ENCODE results near the gene CCDC167.

Gene CCDC167

GRCh38 chr6:37499433-37500293 is at the start of gene CCDC167:
TSS of gene CCDC167 (minus strand) at chr6:37499893. CDS start at chr6:37499863, 30 bp downstream.
- DNase-seq (ENCODE audit: low spot score): peak; percentile 98

GRCh38 chr6:37549154-37549553 is 49.5 kb upstream of the CCDC167 start:
- DNase-seq (ENCODE audit: low spot score): no peak

GRCh38 chr6:37548067-37548674 is 48.5 kb upstream of the CCDC167 start:
- no peak for DNase-seq (ENCODE audit: low spot score)

GRCh38 chr6:37547564-37548061 is 47.9 kb upstream of the CCDC167 start:
- DNase-seq (ENCODE audit: low spot score): peak; percentile 39

- no peak for DNase-seq (ENCODE audit: low spot score)
These were observed 46.6 kb upstream of the CCDC167 start for GRCh38 chr6:37546141-37546871.

- no peak for DNase-seq (ENCODE audit: low spot score)
These were observed 44.8 kb upstream of the CCDC167 start for GRCh38 chr6:37544530-37544929.

GRCh38 chr6:37543361-37543760 is 43.7 kb upstream of the CCDC167 start:
- no peak for DNase-seq (ENCODE audit: low spot score)

- no peak for DNase-seq (ENCODE audit: low spot score)
These were observed 41.7 kb upstream of the CCDC167 start for GRCh38 chr6:37541346-37541745.

- DNase-seq (ENCODE audit: low spot score): no peak
These were observed 40.7 kb upstream of the CCDC167 start for GRCh38 chr6:37540390-37540789.

GRCh38 chr6:37540029-37540352 is 40.3 kb upstream of the CCDC167 start:
- no peak for DNase-seq (ENCODE audit: low spot score)

- DNase-seq (ENCODE audit: low spot score): no peak
These were observed 39.7 kb upstream of the CCDC167 start for GRCh38 chr6:37539171-37540028.

GRCh38 chr6:37538107-37538506 is 38.4 kb upstream of the CCDC167 start:
- no peak for DNase-seq (ENCODE audit: low spot score)

GRCh38 chr6:37537548-37537947 is 37.9 kb upstream of the CCDC167 start:
- no peak for DNase-seq (ENCODE audit: low spot score)

- no peak for DNase-seq (ENCODE audit: low spot score)
These were observed 36.9 kb upstream of the CCDC167 start for GRCh38 chr6:37536491-37537190.

- no peak for DNase-seq (ENCODE audit: low spot score)
These were observed 36.2 kb upstream of the CCDC167 start for GRCh38 chr6:37535759-37536490.

- DNase-seq (ENCODE audit: low spot score): no peak
These were observed 35.7 kb upstream of the CCDC167 start for GRCh38 chr6:37535428-37535758.

- no peak for DNase-seq (ENCODE audit: low spot score)
These were observed 35.2 kb upstream of the CCDC167 start for GRCh38 chr6:37534893-37535292.

GRCh38 chr6:37532122-37532521 is 32.4 kb upstream of the CCDC167 start:
- no peak for DNase-seq (ENCODE audit: low spot score)

- no peak for DNase-seq (ENCODE audit: low spot score)
These were observed 31.8 kb upstream of the CCDC167 start for GRCh38 chr6:37531437-37532036.

- no peak for DNase-seq (ENCODE audit: low spot score)
These were observed 31.3 kb upstream of the CCDC167 start for GRCh38 chr6:37531026-37531425.
